Measurements from ENCODE around the gene FBXL15.

FBXL15 gene

GRCh38 chr10:102403115-102403514, 17.5 kb upstream of the FBXL15 start:
- no peak overlapping the region for H2BK5ac ChIP-seq (ENCODE audit: low read length)
- H2AK5ac ChIP-seq (ENCODE audit: low read length): no peak overlapping the region
- H3K36me3 ChIP-seq (ENCODE audit: control insufficient read depth, insufficient read depth, low read length): no peaks in the 10 kb centered on the region
- H3K23ac ChIP-seq (ENCODE audit: low read length): no peak overlapping the region
- peaks cover 2% of the 10 kb centered on the region for H3K4me1 ChIP-seq (ENCODE audit: control insufficient read depth, low read depth, low read length)
- WGBS (ENCODE audit: extremely low coverage, insufficient coverage, low lambda C conversion rate): no CpG with 5 or more reads among the region's 13 CpGs
- H3K18ac ChIP-seq (ENCODE audit: low read length): no peak overlapping the region
- no peak overlapping the region for H3K4ac ChIP-seq (ENCODE audit: low read depth, low read length)
- H3K27me3 ChIP-seq (ENCODE audit: insufficient read depth, low read length, poor library complexity): peaks cover 6% of the 10 kb centered on the region
- no peak overlapping the region for H3K4me3 ChIP-seq (ENCODE audit: low read length)
- no peak overlapping the region for H3K27ac ChIP-seq (ENCODE audit: low read depth, low read length)
- no peaks in the 10 kb centered on the region for H3K79me2 ChIP-seq (ENCODE audit: control insufficient read depth, insufficient read depth, low read length)
- no peak overlapping the region for H3K9ac ChIP-seq (ENCODE audit: low read length)
- H4K5ac ChIP-seq (ENCODE audit: low read length): no peak overlapping the region
- H2BK15ac ChIP-seq (replicated peaks; ENCODE audit: low read depth): no peak overlapping the region
- no peak for DNase-seq
- no peak overlapping the region for H4K8ac ChIP-seq (ENCODE audit: low read depth, low read length)
- H3K56ac ChIP-seq (ENCODE audit: low read length): no peak overlapping the region
- H2BK120ac ChIP-seq (ENCODE audit: low read depth, low read length): no peak overlapping the region
- H3K79me1 ChIP-seq (ENCODE audit: low read length): no peaks in the 10 kb centered on the region
- H3K4me2 ChIP-seq (ENCODE audit: low read length): no peak overlapping the region

- Histone ChIP-seq H2BK120ac (ENCODE audit: low read depth, low read length) (no peak overlapping the region), H3K56ac (ENCODE audit: low read length) (no peak overlapping the region), H4K5ac (ENCODE audit: low read length) (no peak overlapping the region), H2AK5ac (ENCODE audit: low read length) (no peak overlapping the region), H3K27me3 (ENCODE audit: insufficient read depth, low read length, poor library complexity) (peaks cover 17% of the 10 kb centered on the region), H2BK5ac (ENCODE audit: low read length) (no peak overlapping the region), H3K9ac (ENCODE audit: low read length) (no peak overlapping the region), H3K23ac (ENCODE audit: low read length) (no peak overlapping the region), H3K79me1 (ENCODE audit: low read length) (no peaks in the 10 kb centered on the region), H3K36me3 (ENCODE audit: control insufficient read depth, insufficient read depth, low read length) (no peaks in the 10 kb centered on the region), H3K4me2 (ENCODE audit: low read length) (no peak overlapping the region), H3K27ac (ENCODE audit: low read depth, low read length) (no peak overlapping the region), H2BK15ac (replicated peaks; ENCODE audit: low read depth) (no peak overlapping the region), H3K4ac (ENCODE audit: low read depth, low read length) (no peak overlapping the region), H3K4me3 (ENCODE audit: low read length) (no peak overlapping the region), H3K18ac (ENCODE audit: low read length) (no peak overlapping the region), H3K79me2 (ENCODE audit: control insufficient read depth, insufficient read depth, low read length) (no peaks in the 10 kb centered on the region), H4K8ac (ENCODE audit: low read depth, low read length) (no peak overlapping the region), H3K4me1 (ENCODE audit: control insufficient read depth, low read depth, low read length) (peaks cover 2% of the 10 kb centered on the region)
- no CpG with 5 or more reads among the region's 17 CpGs for WGBS (ENCODE audit: extremely low coverage, insufficient coverage, low lambda C conversion rate)
- DNase-seq: no peak
Observed at GRCh38 chr10:102404361-102405107, 16.1 kb upstream of the FBXL15 start.

- Histone ChIP-seq H3K27ac (ENCODE audit: low read depth, low read length) (no peak overlapping the region), H3K56ac (ENCODE audit: low read length) (no peak overlapping the region), H3K18ac (ENCODE audit: low read length) (no peak overlapping the region), H4K5ac (ENCODE audit: low read length) (no peak overlapping the region), H3K4ac (ENCODE audit: low read depth, low read length) (no peak overlapping the region), H3K4me2 (ENCODE audit: low read length) (no peak overlapping the region), H3K9ac (ENCODE audit: low read length) (no peak overlapping the region), H2BK120ac (ENCODE audit: low read depth, low read length) (no peak overlapping the region), H4K8ac (ENCODE audit: low read depth, low read length) (no peak overlapping the region), H3K23ac (ENCODE audit: low read length) (no peak overlapping the region), H3K27me3 (ENCODE audit: insufficient read depth, low read length, poor library complexity) (peaks cover 23% of the 10 kb centered on the region), H3K79me2 (ENCODE audit: control insufficient read depth, insufficient read depth, low read length) (no peaks in the 10 kb centered on the region), H3K79me1 (ENCODE audit: low read length) (no peaks in the 10 kb centered on the region), H3K4me3 (ENCODE audit: low read length) (no peak overlapping the region), H3K4me1 (ENCODE audit: control insufficient read depth, low read depth, low read length) (no peaks in the 10 kb centered on the region), H2AK5ac (ENCODE audit: low read length) (no peak overlapping the region), H3K36me3 (ENCODE audit: control insufficient read depth, insufficient read depth, low read length) (no peaks in the 10 kb centered on the region), H2BK15ac (replicated peaks; ENCODE audit: low read depth) (no peak overlapping the region), H2BK5ac (ENCODE audit: low read length) (no peak overlapping the region)
- DNase-seq: no peak
- no CpG with 5 or more reads among the region's 19 CpGs for WGBS (ENCODE audit: extremely low coverage, insufficient coverage, low lambda C conversion rate)
Observed at GRCh38 chr10:102405108-102405571, 15.5 kb upstream of the FBXL15 start.

- no peaks in the 10 kb centered on the region for H3K36me3 ChIP-seq (ENCODE audit: control insufficient read depth, insufficient read depth, low read length)
- H2BK15ac ChIP-seq (replicated peaks; ENCODE audit: low read depth): no peak overlapping the region
- no peak overlapping the region for H3K18ac ChIP-seq (ENCODE audit: low read length)
- no peak overlapping the region for H4K8ac ChIP-seq (ENCODE audit: low read depth, low read length)
- H2BK5ac ChIP-seq (ENCODE audit: low read length): no peak overlapping the region
- H3K4me3 ChIP-seq (ENCODE audit: low read length): no peak overlapping the region
- H3K56ac ChIP-seq (ENCODE audit: low read length): no peak overlapping the region
- no peak for DNase-seq
- WGBS (ENCODE audit: extremely low coverage, insufficient coverage, low lambda C conversion rate): no CpG with 5 or more reads among the region's 6 CpGs
- no peaks in the 10 kb centered on the region for H3K4me1 ChIP-seq (ENCODE audit: control insufficient read depth, low read depth, low read length)
- H3K23ac ChIP-seq (ENCODE audit: low read length): no peak overlapping the region
- no peak overlapping the region for H3K4me2 ChIP-seq (ENCODE audit: low read length)
- H3K9ac ChIP-seq (ENCODE audit: low read length): no peak overlapping the region
- H2AK5ac ChIP-seq (ENCODE audit: low read length): no peak overlapping the region
- no peaks in the 10 kb centered on the region for H3K79me2 ChIP-seq (ENCODE audit: control insufficient read depth, insufficient read depth, low read length)
- H3K4ac ChIP-seq (ENCODE audit: low read depth, low read length): no peak overlapping the region
- no peak overlapping the region for H3K27ac ChIP-seq (ENCODE audit: low read depth, low read length)
- no peak overlapping the region for H4K5ac ChIP-seq (ENCODE audit: low read length)
- H3K27me3 ChIP-seq (ENCODE audit: insufficient read depth, low read length, poor library complexity): peaks cover 25% of the 10 kb centered on the region
- no peaks in the 10 kb centered on the region for H3K79me1 ChIP-seq (ENCODE audit: low read length)
- H2BK120ac ChIP-seq (ENCODE audit: low read depth, low read length): no peak overlapping the region
Observed at GRCh38 chr10:102405632-102406031, 15.0 kb upstream of the FBXL15 start.

GRCh38 chr10:102406815-102407214, 13.8 kb upstream of the FBXL15 start:
- no peaks in the 10 kb centered on the region for H3K79me1 ChIP-seq (ENCODE audit: low read length)
- no peak overlapping the region for H3K18ac ChIP-seq (ENCODE audit: low read length)
- no peak overlapping the region for H3K9ac ChIP-seq (ENCODE audit: low read length)
- no peak overlapping the region for H3K23ac ChIP-seq (ENCODE audit: low read length)
- H3K79me2 ChIP-seq (ENCODE audit: control insufficient read depth, insufficient read depth, low read length): no peaks in the 10 kb centered on the region
- H2BK5ac ChIP-seq (ENCODE audit: low read length): no peak overlapping the region
- H4K5ac ChIP-seq (ENCODE audit: low read length): no peak overlapping the region
- H3K4me2 ChIP-seq (ENCODE audit: low read length): no peak overlapping the region
- no peak overlapping the region for H4K8ac ChIP-seq (ENCODE audit: low read depth, low read length)
- no CpG with 5 or more reads among the region's 2 CpGs for WGBS (ENCODE audit: extremely low coverage, insufficient coverage, low lambda C conversion rate)
- no peaks in the 10 kb centered on the region for H3K4me1 ChIP-seq (ENCODE audit: control insufficient read depth, low read depth, low read length)
- H2BK15ac ChIP-seq (replicated peaks; ENCODE audit: low read depth): no peak overlapping the region
- no peak overlapping the region for H3K4me3 ChIP-seq (ENCODE audit: low read length)
- no peak overlapping the region for H3K56ac ChIP-seq (ENCODE audit: low read length)
- no peak overlapping the region for H3K4ac ChIP-seq (ENCODE audit: low read depth, low read length)
- H3K27ac ChIP-seq (ENCODE audit: low read depth, low read length): no peak overlapping the region
- no peak overlapping the region for H2AK5ac ChIP-seq (ENCODE audit: low read length)
- no peak overlapping the region for H2BK120ac ChIP-seq (ENCODE audit: low read depth, low read length)
- no peaks in the 10 kb centered on the region for H3K36me3 ChIP-seq (ENCODE audit: control insufficient read depth, insufficient read depth, low read length)
- H3K27me3 ChIP-seq (ENCODE audit: insufficient read depth, low read length, poor library complexity): peaks cover 32% of the 10 kb centered on the region
- DNase-seq: no peak
